HPDE6-E6E7 (cell line): Measurements from ENCODE around the gene HEXD.

Source experiments
- DNase-seq: peaks from one replicate; pipeline ENCODE4 v3.0.0; 2011; ENCODE audit warnings: missing footprints; ENCODE audit errors: extremely low spot score

HEXD gene

GRCh38 chr17:82489851-82490511 is 71.8 kb downstream of the HEXD start:
- DNase-seq = no peak

GRCh38 chr17:82490512-82491195 is 72.5 kb downstream of the HEXD start:
- DNase-seq = no peak

GRCh38 chr17:82491196-82491530 is 73.0 kb downstream of the HEXD start:
- DNase-seq = no peak

GRCh38 chr17:82491533-82491932 is 73.4 kb downstream of the HEXD start:
- DNase-seq = no peak
